ENCODE data around the gene C9orf72. TPM values are rescaled to one million over a fixed set of nuclear protein-coding genes. Genes with fewer than 3 reads are reported as not detected.

C9orf72 gene
- total and polyA plus RNA-seq, 9 of the 15 experiments (the other 6 are each of a cell fraction or from before 2014, with no cell fraction given): 2.3 to 7.3 (median 4.1) TPM

- TF ChIP-seq TEAD2 (tag; IDR thresholded peaks at IDR 0.05): no peak
- TF ChIP-seq, protein P1, sequence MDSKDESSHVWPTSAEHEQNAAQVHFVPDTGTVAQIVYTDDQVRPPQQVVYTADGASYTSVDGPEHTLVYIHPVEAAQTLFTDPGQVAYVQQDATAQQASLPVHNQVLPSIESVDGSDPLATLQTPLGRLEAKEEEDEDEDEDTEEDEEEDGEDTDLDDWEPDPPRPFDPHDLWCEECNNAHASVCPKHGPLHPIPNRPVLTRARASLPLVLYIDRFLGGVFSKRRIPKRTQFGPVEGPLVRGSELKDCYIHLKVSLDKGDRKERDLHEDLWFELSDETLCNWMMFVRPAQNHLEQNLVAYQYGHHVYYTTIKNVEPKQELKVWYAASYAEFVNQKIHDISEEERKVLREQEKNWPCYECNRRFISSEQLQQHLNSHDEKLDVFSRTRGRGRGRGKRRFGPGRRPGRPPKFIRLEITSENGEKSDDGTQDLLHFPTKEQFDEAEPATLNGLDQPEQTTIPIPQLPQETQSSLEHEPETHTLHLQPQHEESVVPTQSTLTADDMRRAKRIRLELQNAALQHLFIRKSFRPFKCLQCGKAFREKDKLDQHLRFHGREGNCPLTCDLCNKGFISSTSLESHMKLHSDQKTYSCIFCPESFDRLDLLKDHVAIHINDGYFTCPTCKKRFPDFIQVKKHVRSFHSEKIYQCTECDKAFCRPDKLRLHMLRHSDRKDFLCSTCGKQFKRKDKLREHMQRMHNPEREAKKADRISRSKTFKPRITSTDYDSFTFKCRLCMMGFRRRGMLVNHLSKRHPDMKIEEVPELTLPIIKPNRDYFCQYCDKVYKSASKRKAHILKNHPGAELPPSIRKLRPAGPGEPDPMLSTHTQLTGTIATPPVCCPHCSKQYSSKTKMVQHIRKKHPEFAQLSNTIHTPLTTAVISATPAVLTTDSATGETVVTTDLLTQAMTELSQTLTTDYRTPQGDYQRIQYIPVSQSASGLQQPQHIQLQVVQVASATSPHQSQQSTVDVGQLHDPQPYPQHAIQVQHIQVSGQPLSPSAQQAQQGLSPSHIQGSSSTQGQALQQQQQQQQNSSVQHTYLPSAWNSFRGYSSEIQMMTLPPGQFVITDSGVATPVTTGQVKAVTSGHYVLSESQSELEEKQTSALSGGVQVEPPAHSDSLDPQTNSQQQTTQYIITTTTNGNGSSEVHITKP (IDR thresholded peaks at IDR 0.05; ENCODE audit: partially characterized antibody): peak; percentile 60
- no peak for TF ChIP-seq CEBPG (CRISPR knock-in tag; IDR thresholded peaks at IDR 0.05)
- no peak for TF ChIP-seq CEBPG (tag; conservative IDR thresholded peaks at IDR 0.05 in 1 of 2, IDR thresholded peaks at IDR 0.05 in 1 of 2)
- TF ChIP-seq GABPA (tag; conservative IDR thresholded peaks at IDR 0.05; ENCODE audit: low read depth): no peak
- no peak for TF ChIP-seq RAD51 (IDR thresholded peaks at IDR 0.05; ENCODE audit: borderline replicate concordance, low read depth)
- TF ChIP-seq CXXC5 (CRISPR knock-in tag; IDR thresholded peaks at IDR 0.05): no peak
- no peak for TF ChIP-seq OTX1 (CRISPR knock-in tag; IDR thresholded peaks at IDR 0.05)
- TF ChIP-seq CHD4 (IDR thresholded peaks at IDR 0.05; ENCODE audit: insufficient read depth, insufficient replicate concordance, low read depth, low read length, poor library complexity, severe bottlenecking): no peak
- TF ChIP-seq ZBTB34 (CRISPR knock-in tag; IDR thresholded peaks at IDR 0.05): no peak
- no peak for TF ChIP-seq NR4A1 (CRISPR knock-in tag; IDR thresholded peaks at IDR 0.05)
- no peak for TF ChIP-seq NR4A1 (tag; IDR thresholded peaks at IDR 0.05)
- no peak for TF ChIP-seq SNIP1 (IDR thresholded peaks at IDR 0.05; ENCODE audit: low read depth)
- TF ChIP-seq IRF1 (CRISPR knock-in tag; IDR thresholded peaks at IDR 0.05; ENCODE audit: borderline replicate concordance): no peak
- no peak for TF ChIP-seq ETV6 (IDR thresholded peaks at IDR 0.05; ENCODE audit: borderline replicate concordance in 1 of 2, low read depth in 2 of 2, low read length in 1 of 2)
- no peak for TF ChIP-seq ETV6 (CRISPR knock-in tag; IDR thresholded peaks at IDR 0.05; ENCODE audit: borderline replicate concordance)
- no peak for TF ChIP-seq ZFPM2 (CRISPR knock-in tag; IDR thresholded peaks at IDR 0.05)
- no peak for TF ChIP-seq MCM7 (IDR thresholded peaks at IDR 0.05)
- TF ChIP-seq ZNF347 (CRISPR knock-in tag; IDR thresholded peaks at IDR 0.05; ENCODE audit: low read depth): no peak
- no peak for TF ChIP-seq ZNF133 (CRISPR knock-in tag; IDR thresholded peaks at IDR 0.05)
- TF ChIP-seq EGR1 (conservative IDR thresholded peaks at IDR 0.05): 0 out of 2 replicates have a peak, but pooled peaks have one; percentile 11
- no peak for TF ChIP-seq YY1 (IDR thresholded peaks at IDR 0.05; ENCODE audit: borderline replicate concordance in 1 of 3, control insufficient read depth in 1 of 3, extremely low read depth in 1 of 3, insufficient read depth in 3 of 3, insufficient read length in 1 of 3, insufficient replicate concordance in 2 of 3, low read depth in 1 of 3, low read length in 2 of 3)
These were observed 45.0 kb downstream of the C9orf72 start (continued) for GRCh38 chr9:27528076-27528885.

Data from K562 (cell line).